Activated CD8-positive, alpha-beta T cell treated with anti-CD3 and anti-CD28 coated beads, Interleukin-2, amount 10 ng/mL, durations not matched to agents 7 days and 5 days (primary cell): Measurements from ENCODE around the gene IGFBP2. TPM values are rescaled to one million over a fixed set of nuclear protein-coding genes. Genes with fewer than 3 reads are reported as not detected.

Source experiments
- ATAC-seq: fragments of 150-1000 bp; cut with Tn5 transposase; one replicate; pipeline ENCODE4 v1.10.0; 2021; ENCODE audit warnings: moderate library complexity
- CTCF ChIA-PET: fragments of 350-600 bp; sonication (Branson Sonifier 250); formaldehyde crosslinking; loops from one replicate; lab custom pipeline; 2021; ENCODE audit warnings: antibody characterized with exemption; lab: Charles Lee
- POLR2A ChIA-PET: fragments of 350-600 bp; sonication (Branson Sonifier 250); formaldehyde crosslinking; loops from one replicate; lab custom pipeline; 2021; ENCODE audit warnings: antibody characterized with exemption; lab: Charles Lee
- DNase-seq: peaks from one replicate; pipeline ENCODE4 v3.0.0-alpha.2; 2020
- H3K27ac Mint-ChIP-seq: one replicate; pipeline ENCODE4 v1.8.0; 2021; ENCODE audit warnings: mild to moderate bottlenecking, mixed read lengths
- H3K27me3 Mint-ChIP-seq: one replicate; pipeline ENCODE4 v1.8.0; 2021; ENCODE audit warnings: low read depth, mixed read lengths
- H3K36me3 Mint-ChIP-seq: one replicate; pipeline ENCODE4 v1.8.0; 2021; ENCODE audit warnings: low read depth, mixed read lengths
- H3K4me1 Mint-ChIP-seq: one replicate; pipeline ENCODE4 v1.8.0; 2021; ENCODE audit warnings: low read depth, mixed read lengths
- H3K4me3 Mint-ChIP-seq: one replicate; pipeline ENCODE4 v1.8.0; 2021; ENCODE audit warnings: mild to moderate bottlenecking, mixed read lengths
- H3K9me3 Mint-ChIP-seq: one replicate; pipeline ENCODE4 v1.8.0; 2022; ENCODE audit warnings: mixed read lengths; ENCODE audit not compliant: insufficient read depth
- total RNA-seq, 2 experiments: library from RNA; stranded (reverse); gene quantifications; one replicate each; pipeline ENCODE4 v1.2.3, GENCODE V29; 2021

Gene IGFBP2
- total RNA-seq, 2 experiments from 2014 or later, result 74.7 to 75.5 TPM

DNA sequence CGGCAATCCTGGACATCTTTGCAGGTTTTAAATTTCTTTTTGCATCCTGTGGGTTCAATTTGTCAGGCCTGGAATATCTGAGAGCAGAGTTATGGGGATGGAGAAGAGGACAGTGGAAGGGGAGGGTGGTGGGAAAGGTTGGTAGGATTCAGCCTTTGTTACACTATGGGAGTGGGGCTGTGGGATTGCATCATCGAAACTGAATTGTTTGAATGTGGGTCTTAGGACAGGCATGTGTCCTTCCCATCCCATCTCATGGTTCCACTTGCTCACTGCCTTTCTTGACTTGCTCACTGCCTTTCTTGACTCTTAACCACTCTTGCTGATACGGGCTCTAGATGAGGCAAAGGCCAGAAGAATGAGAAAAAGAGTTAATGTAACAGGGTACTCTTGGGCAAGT is 12.9 kb downstream of the IGFBP2 start:
- Mint-ChIP-seq H3K9me3 (peaks cover 7% of the 10 kb centered on the region), H3K27ac (no peak overlapping the region), H3K27me3 (no peaks in the 10 kb centered on the region), H3K36me3 (peaks cover 22% of the 10 kb centered on the region), H3K4me1 (peaks cover 18% of the 10 kb centered on the region), H3K4me3 (no peak overlapping the region)
- no peak for DNase-seq
- ATAC-seq, result no peak
- ChIA-PET CTCF (interaction anchor here (1.0 to 1.2 kb wide), 2 partner anchors 21 to 126 kb away, joined by 3 read pairs; no protein-coding TSS in a partner anchor), POLR2A (no interaction called here)

DNA sequence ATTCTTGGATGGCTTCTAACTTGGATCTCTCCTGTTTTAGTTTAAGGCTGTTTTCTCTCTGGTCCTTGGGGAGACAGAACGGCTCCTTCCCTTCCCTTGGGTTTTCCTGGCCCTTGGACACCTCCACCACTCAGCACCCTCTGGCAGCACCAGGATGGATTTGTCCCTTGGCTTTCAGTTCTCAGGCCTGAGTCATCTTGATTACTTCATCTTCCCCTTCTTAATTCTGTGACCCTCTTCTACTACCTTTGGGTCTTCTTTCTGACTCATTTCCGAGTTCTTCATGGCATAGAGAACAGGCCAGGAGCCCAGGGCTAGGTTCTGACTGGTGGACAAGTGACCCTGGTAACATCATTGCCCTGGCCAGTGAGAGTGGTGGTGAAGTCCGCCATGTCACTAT is 14.9 kb downstream of the IGFBP2 start:
- no peak for DNase-seq
- Mint-ChIP-seq H3K4me3 (no peak overlapping the region), H3K36me3 (peaks cover 19% of the 10 kb centered on the region), H3K4me1 (peaks cover 18% of the 10 kb centered on the region), H3K27ac (no peak overlapping the region), H3K27me3 (no peaks in the 10 kb centered on the region), H3K9me3 (peaks cover 7% of the 10 kb centered on the region)
- ChIA-PET CTCF (no interaction called here), POLR2A (no interaction called here)
- no peak for ATAC-seq

DNA sequence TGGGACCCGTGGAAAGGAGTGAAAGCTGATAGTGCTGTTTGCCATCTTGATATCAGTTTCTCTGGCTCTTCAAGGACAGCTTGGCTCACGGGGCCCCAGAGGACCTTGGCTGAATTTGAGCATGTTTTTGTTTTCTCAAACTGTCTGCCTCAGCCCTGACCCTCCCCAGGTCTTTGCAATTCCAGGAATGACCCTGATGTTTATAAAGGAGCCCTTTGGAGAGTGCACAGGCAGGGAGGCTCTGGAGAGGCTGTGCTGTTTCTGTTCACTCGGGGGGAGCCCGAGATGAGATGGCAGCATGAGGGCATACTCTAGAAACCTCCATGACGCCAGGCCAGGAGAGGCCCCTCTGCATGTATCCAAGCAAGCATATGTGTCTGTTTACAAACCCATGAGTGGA is 16.4 kb downstream of the IGFBP2 start:
- Mint-ChIP-seq H3K36me3 (peaks cover 12% of the 10 kb centered on the region), H3K27me3 (no peaks in the 10 kb centered on the region), H3K9me3 (no peaks in the 10 kb centered on the region), H3K4me1 (peaks cover 15% of the 10 kb centered on the region), H3K4me3 (no peak overlapping the region), H3K27ac (no peak overlapping the region)
- CTCF ChIA-PET, result interaction anchor here (1.2 to 2.7 kb wide), 4 partner anchors 14 to 132 kb away, joined by 3 to 11 read pairs (median 4); no protein-coding TSS in a partner anchor
- POLR2A ChIA-PET, result no interaction called here
- no peak for DNase-seq
- ATAC-seq, result no peak

DNA sequence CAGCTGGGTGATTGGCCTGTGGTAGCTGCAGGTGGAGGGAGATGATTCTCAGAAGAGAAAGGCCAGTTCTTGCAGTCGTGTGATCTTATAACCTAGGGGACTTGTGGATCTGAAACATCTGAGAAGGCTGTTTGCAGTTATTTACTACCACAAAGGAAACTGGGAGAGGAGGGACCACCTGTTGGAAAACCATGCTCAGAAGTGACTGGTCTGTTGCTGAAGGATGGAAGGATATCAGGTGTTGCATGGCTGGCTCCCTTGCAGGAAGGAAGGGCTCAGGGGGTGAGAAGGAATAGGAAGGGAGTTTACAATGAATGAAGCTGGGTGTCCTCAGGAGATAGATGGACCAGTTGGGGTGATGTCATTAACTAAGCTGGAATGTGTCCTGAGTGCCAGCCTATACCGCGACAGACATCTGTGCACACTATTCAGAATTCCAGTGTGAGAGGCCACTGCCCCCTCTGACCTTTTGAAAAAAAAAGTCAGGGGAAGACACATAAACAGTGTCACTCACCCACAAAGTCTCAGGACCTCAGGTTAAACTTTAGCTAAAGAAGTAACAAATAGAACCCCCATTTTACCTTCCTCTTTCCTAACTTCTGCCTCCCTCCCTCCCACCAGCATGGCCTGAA is 17.5 kb downstream of the IGFBP2 start:
- Mint-ChIP-seq H3K4me3 (no peak overlapping the region), H3K4me1 (peaks cover 9% of the 10 kb centered on the region), H3K9me3 (no peaks in the 10 kb centered on the region), H3K27me3 (no peaks in the 10 kb centered on the region), H3K36me3 (peaks cover 5% of the 10 kb centered on the region), H3K27ac (no peak overlapping the region)
- DNase-seq, result no peak
- CTCF ChIA-PET, result interaction anchor here (0.6 to 2.7 kb wide), 9 partner anchors 11 to 1398 kb away, joined by 3 to 11 read pairs (median 4); no protein-coding TSS in a partner anchor
- no peak for ATAC-seq
- POLR2A ChIA-PET, result no interaction called here

DNA sequence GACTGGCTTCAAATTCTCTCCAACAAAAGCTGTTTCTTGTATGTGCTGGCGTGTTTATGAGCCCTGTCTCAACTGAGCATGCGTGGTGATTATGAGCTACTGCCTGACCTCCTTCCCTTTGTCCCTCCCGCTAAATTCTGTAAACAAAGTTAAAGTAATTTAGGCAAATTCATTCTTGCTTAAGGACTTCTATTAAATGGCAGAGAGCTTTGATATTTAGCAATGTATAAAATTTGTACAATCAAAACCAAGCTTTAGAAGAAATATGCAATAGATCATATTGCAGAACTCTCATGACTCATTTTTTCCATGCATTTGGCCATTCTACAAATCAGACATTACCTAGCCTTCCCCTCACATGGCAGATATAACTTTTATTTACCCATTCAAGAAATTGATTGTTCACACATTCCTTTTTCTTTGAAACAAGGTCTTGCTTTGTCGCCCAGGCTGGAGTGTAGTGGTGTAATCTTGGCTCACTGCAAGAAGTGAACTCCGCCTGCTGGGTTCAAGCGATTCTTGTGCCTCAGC is 18.2 kb downstream of the IGFBP2 start:
- H3K4me1 Mint-ChIP-seq, result peaks cover 9% of the 10 kb centered on the region
- H3K4me3 Mint-ChIP-seq, result no peak overlapping the region
- peaks cover 2% of the 10 kb centered on the region for H3K36me3 Mint-ChIP-seq
- no peaks in the 10 kb centered on the region for H3K9me3 Mint-ChIP-seq
- no peak for ATAC-seq
- CTCF ChIA-PET, result interaction anchor here (1.1 to 2.7 kb wide), 7 partner anchors 9 to 134 kb away, joined by 3 to 11 read pairs (median 4); no protein-coding TSS in a partner anchor
- no peak for DNase-seq
- no peak overlapping the region for H3K27ac Mint-ChIP-seq
- POLR2A ChIA-PET, result no interaction called here
- no peaks in the 10 kb centered on the region for H3K27me3 Mint-ChIP-seq

DNA sequence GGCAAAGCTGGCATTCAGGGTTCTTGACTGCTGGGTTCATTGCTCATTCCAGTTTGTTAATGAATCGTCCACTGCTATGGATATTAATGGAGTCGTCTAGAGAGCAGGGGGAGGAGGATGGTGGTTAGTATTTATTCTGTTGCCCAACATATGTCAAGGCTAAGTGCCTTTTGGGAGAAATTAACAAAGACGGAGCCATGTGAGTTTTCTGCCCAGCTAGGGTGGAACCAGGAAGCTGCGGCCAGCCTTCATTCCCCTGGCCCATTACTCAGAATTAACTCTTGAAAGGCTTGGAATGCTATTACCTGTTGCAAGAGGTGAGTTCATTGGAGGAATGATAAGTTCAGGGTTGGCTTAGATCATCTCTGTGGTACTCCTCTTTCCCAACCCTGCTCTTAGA is 19.3 kb downstream of the IGFBP2 start:
- ATAC-seq (no peak), DNase-seq (no peak)
- ChIA-PET CTCF (interaction anchor here (1.0 to 2.7 kb wide), 5 partner anchors 11 to 430 kb away, joined by 3 to 11 read pairs (median 7); no protein-coding TSS in a partner anchor), POLR2A (no interaction called here)
- no peak overlapping the region for H3K27ac Mint-ChIP-seq
- H3K4me1 Mint-ChIP-seq, result peaks cover 11% of the 10 kb centered on the region
- no peak overlapping the region for H3K4me3 Mint-ChIP-seq
- peaks cover 2% of the 10 kb centered on the region for H3K36me3 Mint-ChIP-seq
- H3K9me3 Mint-ChIP-seq, result no peaks in the 10 kb centered on the region
- no peaks in the 10 kb centered on the region for H3K27me3 Mint-ChIP-seq

DNA sequence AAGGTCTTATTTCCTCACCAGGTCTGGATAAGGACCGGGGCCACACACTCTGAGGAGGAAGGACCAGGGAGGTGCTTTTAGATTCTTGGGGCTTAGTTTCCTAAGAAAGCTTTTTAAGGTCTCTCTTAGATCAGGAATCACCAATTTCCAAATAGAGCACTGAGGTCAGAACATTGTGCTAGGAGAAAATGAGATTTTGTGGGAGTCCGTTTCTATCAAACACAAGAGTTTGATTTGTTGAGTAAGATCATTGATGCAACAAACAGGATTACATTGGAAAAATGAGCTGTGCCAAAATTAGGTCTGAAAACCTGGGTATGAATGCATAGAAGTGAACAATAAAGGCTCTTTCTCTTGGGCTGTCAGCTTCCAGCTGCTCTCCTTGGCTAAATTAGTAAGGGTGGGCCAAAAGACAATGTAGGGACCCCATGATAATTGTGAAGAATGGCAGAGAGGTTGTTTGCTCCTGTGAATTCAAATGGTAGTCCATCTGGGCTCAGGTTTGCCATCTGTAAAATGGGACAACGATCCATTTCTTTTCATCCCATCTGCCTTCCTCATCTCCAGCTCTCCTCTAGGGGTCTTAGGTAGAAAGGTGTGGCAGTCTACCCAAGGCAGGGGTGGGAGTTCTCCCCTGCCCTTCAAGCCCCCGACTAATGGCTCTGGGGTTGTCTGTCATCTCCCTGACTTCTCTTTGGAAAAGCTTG is 20.0 kb downstream of the IGFBP2 start:
- Mint-ChIP-seq H3K27ac (no peak overlapping the region), H3K4me3 (no peak overlapping the region), H3K9me3 (no peaks in the 10 kb centered on the region), H3K27me3 (no peaks in the 10 kb centered on the region), H3K4me1 (peaks cover 11% of the 10 kb centered on the region), H3K36me3 (peaks cover 2% of the 10 kb centered on the region)
- ChIA-PET CTCF (interaction anchor here (0.9 to 1.9 kb wide), 5 partner anchors 9 to 431 kb away, joined by 3 to 9 read pairs (median 7); no protein-coding TSS in a partner anchor), POLR2A (no interaction called here)
- no peak for DNase-seq
- no peak for ATAC-seq

DNA sequence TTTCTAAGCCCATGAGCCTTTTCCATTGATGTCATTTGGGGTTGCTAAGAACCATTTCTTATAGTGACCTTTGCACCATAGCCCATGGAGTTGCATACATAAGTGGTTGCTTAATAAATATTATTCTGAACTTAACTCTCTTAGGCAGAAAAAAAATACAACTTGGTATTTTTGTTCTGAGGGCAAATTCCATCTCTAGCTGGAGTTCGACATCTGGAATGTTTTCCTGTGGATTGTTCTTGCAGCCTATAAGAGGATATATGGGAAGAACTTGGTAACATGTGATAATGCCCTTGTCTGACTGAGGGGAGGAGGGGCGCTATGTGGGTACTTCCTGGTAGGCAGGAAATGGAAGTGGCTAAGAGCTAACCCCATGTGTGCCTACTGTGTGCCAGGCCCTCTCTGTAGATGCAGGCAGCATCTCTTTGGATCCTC is 20.7 kb downstream of the IGFBP2 start:
- DNase-seq, result peak; percentile 36
- Mint-ChIP-seq H3K27ac (no peak overlapping the region), H3K36me3 (peaks cover 2% of the 10 kb centered on the region), H3K9me3 (no peaks in the 10 kb centered on the region), H3K27me3 (no peaks in the 10 kb centered on the region), H3K4me3 (no peak overlapping the region), H3K4me1 (peaks cover 11% of the 10 kb centered on the region)
- ATAC-seq, result no peak
- ChIA-PET CTCF (interaction anchor here (0.9 to 1.9 kb wide), 4 partner anchors 8 to 136 kb away, joined by 3 to 9 read pairs (median 7); no protein-coding TSS in a partner anchor), POLR2A (interaction anchor here (0.5 kb wide), 1 partner anchor 439 kb away, joined by 3 read pairs; no protein-coding TSS in a partner anchor)

DNA sequence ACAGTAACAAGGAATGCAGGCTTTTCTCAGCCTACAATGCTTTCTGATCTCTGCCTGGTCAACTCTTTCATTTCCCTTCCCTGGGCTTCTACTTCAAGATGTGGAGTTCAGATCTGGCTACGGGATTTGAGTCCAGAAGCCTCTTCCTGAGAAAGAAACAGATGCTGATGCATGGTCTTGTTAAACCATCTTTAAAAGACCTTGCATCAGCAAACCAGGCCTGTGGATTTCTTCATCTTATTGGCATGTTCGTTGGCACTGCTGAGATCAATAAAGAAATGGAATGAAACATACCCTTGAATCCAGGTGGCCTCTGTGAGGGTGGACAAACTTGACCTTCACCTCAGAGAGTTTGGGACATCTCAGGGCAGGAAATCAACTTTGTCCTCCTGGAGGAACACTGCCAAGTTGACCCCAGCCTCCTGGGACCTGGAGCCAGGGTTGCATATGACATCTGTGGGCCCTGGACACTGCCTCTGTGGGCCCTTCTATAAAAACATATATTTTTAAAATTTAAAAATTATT is 21.4 kb downstream of the IGFBP2 start:
- Mint-ChIP-seq H3K4me1 (peaks cover 11% of the 10 kb centered on the region), H3K9me3 (no peaks in the 10 kb centered on the region), H3K27me3 (no peaks in the 10 kb centered on the region), H3K36me3 (peaks cover 2% of the 10 kb centered on the region), H3K27ac (no peak overlapping the region), H3K4me3 (no peak overlapping the region)
- POLR2A ChIA-PET, result no interaction called here
- ATAC-seq (no peak), DNase-seq (no peak)
- CTCF ChIA-PET, result interaction anchor here (1.4 to 1.9 kb wide), 4 partner anchors 12 to 137 kb away, joined by 4 to 9 read pairs (median 7); no protein-coding TSS in a partner anchor

DNA sequence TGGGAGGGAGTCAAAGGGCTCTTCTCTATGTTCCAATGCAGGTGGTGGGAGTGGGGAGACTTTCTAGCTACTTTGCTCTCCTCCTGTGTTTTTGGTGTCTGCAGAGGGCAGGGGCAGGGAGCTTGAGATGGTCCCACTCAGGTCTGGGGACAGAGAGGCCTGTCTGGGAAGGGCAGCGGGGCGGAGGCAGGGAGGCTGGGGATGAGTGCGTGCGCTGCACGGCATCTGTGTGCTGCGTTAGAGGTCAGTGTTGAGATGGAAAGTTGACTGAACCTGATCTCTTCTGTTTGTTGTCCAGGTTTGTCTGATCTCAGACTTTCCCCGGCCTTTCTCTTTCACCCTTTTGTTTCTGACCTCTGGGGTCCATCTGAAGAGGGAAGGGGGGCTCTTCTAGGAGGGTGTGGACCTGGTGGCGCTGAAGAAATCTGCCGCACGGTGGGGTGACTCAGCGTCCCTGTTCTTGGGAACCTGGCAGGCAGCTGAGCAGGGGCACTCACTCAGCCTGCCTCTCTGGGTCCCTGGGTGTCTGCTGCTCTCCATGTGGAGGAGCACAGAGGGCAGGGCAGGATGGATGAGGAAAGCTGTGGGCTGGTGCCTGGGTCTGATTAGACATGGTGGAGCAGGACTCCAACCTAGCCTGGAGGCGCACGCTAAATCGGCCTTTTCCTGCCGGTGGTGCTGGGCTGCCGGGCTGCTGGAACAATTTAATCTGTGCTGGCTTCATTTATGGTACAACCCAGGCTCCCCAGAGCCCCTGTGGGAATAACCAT is 24.1 kb downstream of the IGFBP2 start:
- no peak for ATAC-seq
- POLR2A ChIA-PET, result no interaction called here

DNA sequence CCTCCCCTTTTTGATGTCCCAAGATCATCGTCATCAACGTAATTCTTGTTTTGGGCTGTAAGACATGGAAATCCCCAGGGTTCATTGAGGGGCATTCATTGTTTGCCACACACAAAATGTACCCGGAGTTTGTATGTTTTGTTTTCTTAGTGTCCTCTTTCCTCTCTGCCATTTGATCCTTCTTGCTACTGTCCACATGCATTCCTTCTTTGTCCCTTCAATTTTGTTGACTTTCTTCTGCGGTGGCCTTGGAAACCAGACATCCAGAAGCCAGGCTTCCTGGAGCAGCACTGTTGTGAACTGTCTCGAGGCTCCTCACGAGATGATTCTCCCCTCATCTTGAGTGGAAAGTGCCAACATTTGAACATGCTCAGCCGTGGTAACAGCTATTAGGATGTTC is 24.8 kb downstream of the IGFBP2 start:
- H3K9me3 Mint-ChIP-seq, result no peaks in the 10 kb centered on the region
- CTCF ChIA-PET, result interaction anchor here (12.7 kb wide), 1 partner anchor 137 kb away, joined by 336 read pairs; no protein-coding TSS in a partner anchor

More for the DNA sequence above, 24.1 kb downstream of the IGFBP2 start:
- no peak overlapping the region for H3K4me3 Mint-ChIP-seq
- DNase-seq, result no peak
- peaks cover 5% of the 10 kb centered on the region for H3K36me3 Mint-ChIP-seq
- peaks cover 11% of the 10 kb centered on the region for H3K4me1 Mint-ChIP-seq
- CTCF ChIA-PET, result interaction anchor here (0.8 to 1.5 kb wide), 2 partner anchors 9 to 137 kb away, joined by 5 to 8 read pairs; no protein-coding TSS in a partner anchor
- H3K27me3 Mint-ChIP-seq, result no peaks in the 10 kb centered on the region
- H3K9me3 Mint-ChIP-seq, result no peaks in the 10 kb centered on the region
- no peak overlapping the region for H3K27ac Mint-ChIP-seq

More for the DNA sequence above, 24.8 kb downstream of the IGFBP2 start:
- Mint-ChIP-seq H3K27ac (no peak overlapping the region), H3K4me1 (peaks cover 11% of the 10 kb centered on the region), H3K36me3 (peaks cover 6% of the 10 kb centered on the region), H3K4me3 (no peak overlapping the region), H3K27me3 (no peaks in the 10 kb centered on the region)
- ATAC-seq, result no peak
- DNase-seq, result no peak
- POLR2A ChIA-PET, result no interaction called here
